Fibroblast of the aortic adventitia (primary cell): ENCODE data around the gene ABI2. TPM values are rescaled to one million over a fixed set of nuclear protein-coding genes. Genes with fewer than 3 reads are reported as not detected.

Experiments used
- DNase-seq: peaks from one replicate; pipeline ENCODE4 v3.0.0-alpha.2; 2010; ENCODE audit warnings: low read depth
- H3K4me3 ChIP-seq: 2 replicates; pipeline ENCODE4 v1.5.1; 2011; ENCODE audit warnings: low read depth, mild to moderate bottlenecking, control low read depth, low read length, moderate library complexity
- CTCF ChIP-seq: IDR thresholded peaks from 2 replicates; pipeline ENCODE4 v1.5.1; 2011; ENCODE audit warnings: mild to moderate bottlenecking, low read length, control low read depth, inconsistent platforms; ENCODE audit not compliant: insufficient read depth
- total RNA-seq: library from RNA; depleted of rRNA; stranded (reverse); fragments of >200 nt; gene quantifications from 2 replicates; pipeline ENCODE4 v1.2.3, GENCODE V29; 2012; ENCODE audit warnings: low replicate concordance

The ABI2 gene
- total RNA-seq, 1 donor: 36.4 TPM

GRCh38 chr2:203450561-203450960 lies 122.4 kb downstream of the ABI2 start:
- no peak overlapping the region for H3K4me3 ChIP-seq
- no peak for DNase-seq
- no peak for TF ChIP-seq CTCF

GRCh38 chr2:203451011-203451410 lies 122.8 kb downstream of the ABI2 start:
- H3K4me3 ChIP-seq: no peak overlapping the region
- no peak for TF ChIP-seq CTCF
- peak; percentile 33 for DNase-seq

- DNase-seq: peak; percentile 37
- no peak overlapping the region for H3K4me3 ChIP-seq
- no peak for TF ChIP-seq CTCF
Observed at GRCh38 chr2:203451689-203452088, 123.5 kb downstream of the ABI2 start.

GRCh38 chr2:203453858-203454451 lies 125.8 kb downstream of the ABI2 start:
- peak; percentile 76 for TF ChIP-seq CTCF
- no peak overlapping the region for H3K4me3 ChIP-seq
- DNase-seq: peak; percentile 78

- no peak for DNase-seq
- TF ChIP-seq CTCF: no peak
- H3K4me3 ChIP-seq: no peak overlapping the region
Observed at GRCh38 chr2:203455209-203455608, 127.0 kb downstream of the ABI2 start.

- peak; percentile 65 for DNase-seq
- no peak for TF ChIP-seq CTCF
- H3K4me3 ChIP-seq: no peak overlapping the region
Observed at GRCh38 chr2:203461746-203462145, 133.6 kb downstream of the ABI2 start.

- no peak for TF ChIP-seq CTCF
- H3K4me3 ChIP-seq: no peak overlapping the region
- no peak for DNase-seq
Observed at GRCh38 chr2:203462308-203462707, 134.1 kb downstream of the ABI2 start.
